ENCODE data around the gene ZPR1.
"Not testable (repeated sequence)": the region's sequence is repeated elsewhere in the genome, so short reads cannot be mapped to it uniquely, and the experiment has no call there.

The ZPR1 gene

GRCh38 chr11:116792144-116792868 is 4.5 kb upstream of the ZPR1 start:
- DNase-seq: no peak

- no peak for DNase-seq
Observed at GRCh38 chr11:116791813-116792143, 4.0 kb upstream of the ZPR1 start, which contains the start of gene APOA5. Gene APOA5, minus strand, starts transcription at chr11:116791879. Its CDS starts 19 bp downstream, at chr11:116791860.

GRCh38 chr11:116791002-116791812 is 3.4 kb upstream of the ZPR1 start:
- DNase-seq: peak; percentile 78

DNA sequence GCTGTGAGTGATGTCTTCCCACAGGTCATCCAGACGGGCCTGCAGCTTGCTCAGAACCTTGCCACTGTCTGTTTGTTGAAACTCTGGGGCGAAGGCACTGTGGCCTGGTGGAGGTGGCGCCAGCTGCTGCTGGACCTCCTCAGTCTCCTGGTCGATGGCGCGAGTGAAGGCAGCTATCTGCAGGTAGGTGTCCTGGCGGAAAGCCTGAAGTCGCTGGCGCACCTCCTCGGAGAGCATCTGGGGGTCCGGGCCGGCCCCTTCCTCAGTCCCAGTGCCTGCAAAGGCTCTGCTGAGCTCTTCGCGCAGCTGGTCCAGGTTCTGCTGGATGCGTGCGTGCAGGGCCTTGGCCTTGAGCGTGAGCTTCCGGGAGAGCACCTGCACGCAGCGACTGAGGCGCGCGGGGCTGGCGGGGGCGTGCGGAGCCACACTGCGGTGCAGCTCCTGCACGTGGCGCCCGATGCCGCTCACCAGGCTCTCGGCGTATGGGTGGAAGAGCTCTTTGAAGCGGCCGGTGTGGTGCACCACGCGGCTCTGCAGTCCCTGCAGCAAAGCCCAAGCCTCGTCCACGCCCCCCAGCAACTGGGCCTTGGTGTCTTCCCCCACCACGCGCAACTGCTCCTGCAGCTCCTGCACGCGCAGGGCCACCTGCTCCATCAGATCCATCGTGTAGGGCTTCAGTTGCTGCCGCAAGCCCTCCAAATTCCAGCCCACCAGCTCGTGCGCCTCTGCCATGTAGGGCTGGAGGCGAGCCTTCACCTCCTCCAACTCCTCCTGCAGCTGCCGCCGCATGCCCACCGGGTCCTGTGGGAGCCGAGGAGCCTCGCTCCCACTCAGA is 2.6 kb upstream of the ZPR1 start:
- no peak for DNase-seq

- no peak for DNase-seq
Observed at GRCh38 chr11:116788975-116789374, 1.2 kb upstream of the ZPR1 start.

GRCh38 chr11:116788534-116788933 is 711 bp upstream of the ZPR1 start:
- DNase-seq: no peak

GRCh38 chr11:116787436-116787785 is 412 bp downstream of the ZPR1 start:
- no peak for DNase-seq

GRCh38 chr11:116786966-116787365 is 857 bp downstream of the ZPR1 start:
- no peak for DNase-seq

DNA sequence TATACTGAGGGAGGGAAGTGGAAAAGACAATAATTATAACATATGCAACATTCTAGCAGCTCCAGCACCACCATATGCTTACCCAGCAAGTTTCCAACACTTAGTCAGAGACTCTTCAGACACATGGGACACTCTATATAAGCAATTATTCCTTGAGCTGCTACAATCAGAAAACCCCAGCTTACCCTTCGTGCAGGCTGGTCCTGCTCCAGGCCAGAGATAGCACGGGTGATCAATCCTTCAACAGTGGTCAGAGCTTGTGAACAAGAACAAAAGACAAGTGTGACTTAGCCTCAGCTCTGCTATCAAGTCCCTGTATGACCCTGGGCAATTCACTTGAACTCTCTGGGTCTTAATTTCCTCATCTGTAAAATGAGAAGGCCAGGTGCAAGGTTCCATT is 1.5 kb downstream of the ZPR1 start:
- no peak for DNase-seq

GRCh38 chr11:116782728-116783127 is 5.1 kb downstream of the ZPR1 start:
- no peak for DNase-seq

GRCh38 chr11:116778556-116778955 is 9.3 kb downstream of the ZPR1 start:
- DNase-seq: no peak

DNA sequence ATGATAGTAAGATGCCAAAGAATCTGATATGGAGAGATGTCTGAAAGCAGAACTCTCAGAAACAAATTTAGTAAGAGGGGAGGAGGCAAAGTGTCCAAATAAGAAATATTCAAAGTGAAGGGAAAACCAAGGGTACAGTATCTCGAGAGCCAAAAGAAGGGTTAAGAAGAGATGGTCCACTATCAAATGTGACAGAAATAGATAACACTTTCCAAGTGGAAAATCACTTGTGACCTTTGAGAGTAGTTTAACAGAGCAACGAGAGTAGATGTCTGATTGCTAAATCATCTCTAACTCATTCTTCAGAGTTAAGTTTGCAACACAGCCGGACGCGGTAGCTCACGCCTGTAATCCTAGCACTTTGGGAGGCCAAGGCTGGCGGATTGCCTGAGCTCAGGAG is 10.8 kb downstream of the ZPR1 start:
- no peak for DNase-seq

GRCh38 chr11:116776522-116776984 is 11.3 kb downstream of the ZPR1 start:
- no peak for DNase-seq

- no peak for DNase-seq
Observed at GRCh38 chr11:116775975-116776374, 11.8 kb downstream of the ZPR1 start.

DNA sequence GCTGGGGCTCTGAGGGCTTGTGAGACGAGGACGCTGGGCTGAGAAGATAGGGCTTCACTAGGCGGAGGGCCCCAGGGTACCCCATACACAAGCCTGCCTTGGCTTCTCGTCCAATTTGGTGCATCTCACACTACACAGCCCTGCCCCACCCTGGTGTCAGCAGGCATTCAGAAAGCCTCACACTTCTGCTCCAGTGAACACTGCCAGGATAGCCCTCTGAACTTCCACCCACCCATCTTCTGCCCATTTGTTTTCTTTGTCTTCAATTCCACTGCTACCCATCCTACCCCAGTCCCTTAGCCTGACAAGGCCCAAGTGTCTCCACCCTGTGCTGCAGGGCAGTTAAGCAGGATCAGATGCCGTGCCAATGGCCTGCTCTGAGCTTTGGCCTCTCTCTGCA is 13.2 kb downstream of the ZPR1 start:
- DNase-seq: no peak

DNA sequence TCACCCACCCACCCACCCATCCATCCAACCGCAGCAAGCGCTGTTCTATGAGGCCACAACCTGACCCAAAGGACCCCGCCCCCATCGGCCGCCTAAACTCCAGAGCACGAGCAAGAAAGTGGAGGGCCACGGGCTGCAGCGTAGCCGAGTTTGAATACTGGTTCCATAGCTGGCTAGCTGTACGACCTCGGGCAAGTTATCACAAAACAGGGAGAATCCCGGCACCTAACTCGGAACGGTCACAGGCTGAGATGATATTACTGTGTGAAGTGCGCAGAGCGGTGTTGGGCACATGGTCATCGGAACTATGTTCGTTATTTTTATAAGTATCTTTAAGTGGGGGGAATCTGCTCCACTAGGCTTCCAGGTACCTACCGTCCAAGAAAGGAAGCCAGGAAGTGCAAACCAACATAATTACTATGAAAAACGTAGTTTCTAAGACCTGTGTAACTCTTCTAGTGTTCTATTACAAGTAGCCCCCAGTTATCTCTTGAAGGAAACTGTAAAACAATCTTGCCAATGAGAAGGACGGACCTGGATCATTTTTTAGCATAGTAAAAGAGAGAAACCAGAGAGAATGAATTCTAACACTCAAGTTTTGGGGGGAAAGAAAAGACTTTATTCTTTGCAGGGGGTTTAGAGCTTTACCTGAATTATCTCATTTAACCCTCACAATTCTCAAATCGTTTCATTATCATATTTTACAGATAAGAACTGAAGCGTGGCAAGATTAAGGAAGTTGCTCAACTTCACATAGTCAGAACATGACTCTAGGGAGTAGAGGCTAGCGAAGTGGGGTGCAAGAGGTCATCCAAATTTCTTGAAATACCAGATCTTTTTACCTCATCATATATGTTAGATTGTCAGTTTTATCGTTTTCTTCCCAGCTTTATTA is 14.4 kb downstream of the ZPR1 start:
- DNase-seq: no peak

- peak; percentile 95 for DNase-seq
Observed at GRCh38 chr11:116772443-116773202, 15.2 kb downstream of the ZPR1 start, which contains the start of gene BUD13. Gene BUD13, minus strand, starts transcription at chr11:116772987. Its CDS starts 23 bp downstream, at chr11:116772964.

DNA sequence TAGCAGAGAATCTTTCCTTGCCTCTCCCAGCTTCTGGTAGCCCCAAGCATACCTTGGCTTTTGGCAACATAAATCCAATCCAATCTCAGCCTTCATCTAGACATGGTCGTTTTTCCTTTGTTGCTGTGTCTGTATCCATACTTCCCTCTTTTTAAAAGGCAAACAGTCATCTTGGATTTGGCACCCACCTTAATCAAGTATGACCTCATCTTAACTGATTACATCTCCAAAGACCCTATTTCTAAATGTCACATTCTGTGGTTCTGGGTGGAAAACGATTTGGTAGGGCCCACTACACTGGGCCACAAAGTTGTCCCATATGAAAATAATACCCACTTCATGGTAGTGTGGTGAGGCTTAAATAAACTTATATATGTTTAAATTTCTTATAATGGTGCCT is 15.9 kb downstream of the ZPR1 start:
- DNase-seq: no peak

- DNase-seq: no peak
Observed at GRCh38 chr11:116762132-116762531, 25.7 kb downstream of the ZPR1 start.

DNA sequence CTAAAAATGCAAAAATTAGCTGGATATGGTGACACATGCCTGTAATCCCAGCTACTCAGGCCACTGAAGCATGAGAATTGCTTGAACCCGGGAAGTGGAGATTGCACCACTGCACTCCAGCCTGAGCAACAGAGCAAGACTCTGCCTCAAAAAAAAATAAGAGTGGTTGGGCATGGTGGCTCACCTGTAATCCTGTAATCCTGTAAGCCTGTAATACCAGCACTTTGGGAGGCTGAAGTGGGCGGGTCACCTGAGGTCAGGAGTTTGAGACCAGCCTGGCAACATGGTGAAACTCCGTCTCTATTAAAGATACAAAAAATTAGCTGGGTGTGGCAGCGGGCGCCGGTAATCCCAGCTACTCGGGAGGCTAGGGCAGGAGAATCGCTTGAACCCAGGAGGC is 31.8 kb downstream of the ZPR1 start:
- not testable (repeated sequence) for DNase-seq

GRCh38 chr11:116750070-116750718 is 37.6 kb downstream of the ZPR1 start:
- no peak for DNase-seq
